ENCODE data around the gene LILRB5.

DNA sequence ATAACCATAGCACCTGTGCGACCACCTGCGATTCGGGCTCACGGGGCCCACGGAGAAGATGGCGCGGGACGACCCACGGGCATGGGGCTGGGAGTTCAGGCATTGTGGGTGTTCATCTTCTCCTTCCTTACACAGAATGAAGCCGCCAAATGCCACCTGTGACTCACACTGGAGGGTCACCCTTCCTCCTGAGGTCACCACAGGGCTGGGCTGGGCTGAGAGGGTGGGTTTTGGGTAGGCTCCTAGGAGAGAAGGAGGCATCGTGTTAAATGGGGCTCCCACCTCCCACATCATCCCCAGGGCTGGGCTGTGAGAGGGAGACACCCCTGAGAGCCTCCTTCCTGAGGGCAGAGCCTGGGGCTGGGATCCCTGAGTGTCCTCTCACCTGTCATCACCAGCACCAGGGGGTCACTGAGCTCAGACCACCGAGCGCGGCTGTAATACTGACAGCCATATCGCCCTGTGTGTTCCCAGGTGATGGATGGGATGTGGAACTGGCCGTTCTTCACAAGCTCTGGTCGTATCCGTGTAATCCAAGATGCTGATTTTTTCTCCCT is 22.4 kb upstream of the LILRB5 start:
- TF ChIP-seq SIX5 (IDR thresholded peaks at IDR 0.05; ENCODE audit: low read depth, low read length) (no peak), SP1 (IDR thresholded peaks at IDR 0.05; ENCODE audit: low read depth, low read length) (no peak)
- TF ChIP-seq, protein P1, sequence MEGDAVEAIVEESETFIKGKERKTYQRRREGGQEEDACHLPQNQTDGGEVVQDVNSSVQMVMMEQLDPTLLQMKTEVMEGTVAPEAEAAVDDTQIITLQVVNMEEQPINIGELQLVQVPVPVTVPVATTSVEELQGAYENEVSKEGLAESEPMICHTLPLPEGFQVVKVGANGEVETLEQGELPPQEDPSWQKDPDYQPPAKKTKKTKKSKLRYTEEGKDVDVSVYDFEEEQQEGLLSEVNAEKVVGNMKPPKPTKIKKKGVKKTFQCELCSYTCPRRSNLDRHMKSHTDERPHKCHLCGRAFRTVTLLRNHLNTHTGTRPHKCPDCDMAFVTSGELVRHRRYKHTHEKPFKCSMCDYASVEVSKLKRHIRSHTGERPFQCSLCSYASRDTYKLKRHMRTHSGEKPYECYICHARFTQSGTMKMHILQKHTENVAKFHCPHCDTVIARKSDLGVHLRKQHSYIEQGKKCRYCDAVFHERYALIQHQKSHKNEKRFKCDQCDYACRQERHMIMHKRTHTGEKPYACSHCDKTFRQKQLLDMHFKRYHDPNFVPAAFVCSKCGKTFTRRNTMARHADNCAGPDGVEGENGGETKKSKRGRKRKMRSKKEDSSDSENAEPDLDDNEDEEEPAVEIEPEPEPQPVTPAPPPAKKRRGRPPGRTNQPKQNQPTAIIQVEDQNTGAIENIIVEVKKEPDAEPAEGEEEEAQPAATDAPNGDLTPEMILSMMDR (IDR thresholded peaks at IDR 0.05; ENCODE audit: control extremely low read depth in 1 of 3, insufficient read depth in 1 of 3, low read depth in 1 of 3, low read length in 3 of 3) = no peak

Measured in H1 (cell line).